ENCODE data around the gene PTPRZ1.

Gene PTPRZ1

GRCh38 chr7:121960678-121961077 lies 87.7 kb downstream of the PTPRZ1 start:
- no peak for DNase-seq

GRCh38 chr7:121961089-121961867 lies 88.3 kb downstream of the PTPRZ1 start:
- DNase-seq, result no peak

DNA sequence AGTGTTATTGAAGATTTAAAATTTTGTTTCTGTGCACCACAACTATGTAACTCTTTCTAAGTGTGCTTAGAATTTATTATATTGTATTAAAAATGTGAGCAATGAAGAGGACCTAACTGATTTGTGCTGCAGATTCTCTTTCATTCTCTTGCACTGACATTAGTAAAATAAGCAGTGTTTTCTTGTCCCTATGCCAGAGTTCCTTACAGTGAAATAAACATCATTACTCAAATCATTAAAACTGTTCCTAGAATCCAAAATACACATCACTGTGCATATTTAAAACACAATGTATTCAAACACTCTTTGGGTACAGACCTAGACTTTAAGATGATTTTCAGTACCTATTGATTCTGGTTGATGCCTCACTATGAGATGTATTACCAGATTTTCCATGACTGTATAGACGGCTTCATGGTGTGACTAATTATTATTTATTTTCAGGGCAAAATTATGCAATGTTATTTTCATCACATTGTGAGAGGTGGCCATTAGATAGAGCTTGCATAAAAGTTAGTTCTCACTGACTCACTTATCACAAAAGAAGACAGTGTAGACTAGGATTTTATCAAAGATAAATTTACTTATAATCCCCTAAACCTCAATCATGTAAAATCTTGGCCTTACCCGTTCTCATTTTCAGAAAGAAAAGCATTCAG lies 93.4 kb downstream of the PTPRZ1 start:
- no peak for DNase-seq

DNA sequence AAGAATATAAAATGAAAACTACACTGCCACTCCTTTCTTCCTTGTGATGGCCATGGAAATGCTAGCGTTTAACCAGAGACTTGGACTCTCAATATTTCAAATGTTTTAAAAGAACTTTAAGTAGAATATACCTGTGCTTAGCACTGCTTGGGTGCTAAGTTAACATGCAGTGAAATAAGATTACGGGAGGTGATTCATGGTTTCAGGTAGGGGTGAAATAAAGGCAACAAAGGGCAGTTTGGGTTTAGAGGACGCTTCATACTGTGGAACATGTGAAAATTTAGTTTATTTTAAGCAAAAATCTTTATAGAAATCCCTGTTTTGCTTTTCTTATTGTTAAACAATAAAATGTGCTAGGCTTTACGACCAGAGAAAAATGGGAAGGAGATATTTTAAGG lies 94.0 kb downstream of the PTPRZ1 start:
- DNase-seq, result no peak

GRCh38 chr7:121985476-121986030 lies 112.6 kb downstream of the PTPRZ1 start:
- DNase-seq, result no peak

- DNase-seq, result no peak
Measured at GRCh38 chr7:121992068-121992467, 119.1 kb downstream of the PTPRZ1 start.

GRCh38 chr7:121994625-121995410 lies 121.9 kb downstream of the PTPRZ1 start:
- no peak for DNase-seq

- no peak for DNase-seq
Measured at GRCh38 chr7:122006687-122007086, 133.7 kb downstream of the PTPRZ1 start.

DNA sequence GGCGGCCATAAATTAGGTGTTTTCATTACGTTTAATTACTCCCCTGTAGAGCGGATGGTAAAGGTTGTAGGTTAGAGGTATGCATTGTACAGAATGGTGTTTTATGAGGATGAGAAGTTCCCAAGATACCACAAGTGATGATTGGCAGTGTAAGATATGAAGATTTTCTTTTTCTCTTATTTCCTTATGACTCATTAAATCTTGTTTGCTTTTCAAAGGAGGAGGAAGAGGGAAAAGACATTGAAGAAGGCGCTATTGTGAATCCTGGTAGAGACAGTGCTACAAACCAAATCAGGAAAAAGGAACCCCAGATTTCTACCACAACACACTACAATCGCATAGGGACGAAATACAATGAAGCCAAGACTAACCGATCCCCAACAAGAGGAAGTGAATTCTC lies 137.2 kb downstream of the PTPRZ1 start:
- no peak for DNase-seq

- DNase-seq, result no peak
Measured at GRCh38 chr7:122013065-122013464, 140.1 kb downstream of the PTPRZ1 start.

DNA sequence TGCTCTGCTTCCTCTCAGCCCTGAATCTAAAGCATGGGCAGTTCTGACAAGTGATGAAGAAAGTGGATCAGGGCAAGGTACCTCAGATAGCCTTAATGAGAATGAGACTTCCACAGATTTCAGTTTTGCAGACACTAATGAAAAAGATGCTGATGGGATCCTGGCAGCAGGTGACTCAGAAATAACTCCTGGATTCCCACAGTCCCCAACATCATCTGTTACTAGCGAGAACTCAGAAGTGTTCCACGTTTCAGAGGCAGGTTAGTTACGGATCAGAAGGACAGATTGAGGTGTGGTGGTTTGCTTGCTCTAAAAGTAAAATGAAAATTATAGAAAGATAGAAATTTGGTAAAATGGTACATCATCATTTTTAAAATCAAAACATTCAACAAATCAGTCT lies 140.7 kb downstream of the PTPRZ1 start:
- DNase-seq, result no peak

GRCh38 chr7:122014697-122015096 lies 141.7 kb downstream of the PTPRZ1 start:
- no peak for DNase-seq

- DNase-seq, result no peak
Measured at GRCh38 chr7:122018032-122018431, 145.1 kb downstream of the PTPRZ1 start.

DNA sequence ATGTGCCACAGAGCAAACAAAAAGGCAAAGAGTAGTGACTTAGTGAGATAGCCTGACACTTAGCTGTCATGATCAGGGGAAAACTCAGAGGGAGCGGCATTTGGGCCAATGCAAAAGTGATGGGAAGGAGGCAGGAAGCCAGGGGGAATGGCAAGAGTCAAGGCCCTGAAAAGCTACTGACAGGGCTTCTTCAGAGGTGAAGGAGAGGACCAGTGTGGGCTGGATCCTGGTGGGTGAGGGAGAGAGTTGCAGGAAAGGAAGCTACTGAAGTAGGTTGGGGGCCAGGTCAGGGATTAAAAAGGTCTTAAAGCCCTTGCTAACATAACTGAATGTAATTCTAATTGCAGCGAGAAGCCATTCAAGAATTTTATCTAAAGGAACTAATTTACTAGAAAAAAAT lies 154.1 kb downstream of the PTPRZ1 start:
- no peak for DNase-seq

DNA sequence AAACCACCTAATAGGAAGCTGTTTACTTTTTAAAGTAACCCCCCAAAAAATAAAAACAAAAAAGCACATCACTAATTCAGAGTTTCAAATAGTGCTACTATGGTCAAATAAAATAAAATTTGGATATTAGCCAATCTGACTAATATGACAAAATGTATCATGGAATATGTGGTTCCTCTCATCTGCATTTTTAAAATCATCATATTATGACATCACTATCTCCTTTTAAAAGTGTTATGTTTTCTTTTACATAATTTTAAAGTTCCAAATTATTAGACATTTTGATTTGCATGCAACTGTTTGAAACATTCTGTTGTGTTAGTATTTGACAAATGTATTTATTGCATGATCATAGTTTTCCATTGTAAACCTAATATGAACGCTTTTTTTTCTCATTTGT lies 160.7 kb downstream of the PTPRZ1 start:
- no peak for DNase-seq

GRCh38 chr7:122035876-122036275 lies 162.9 kb downstream of the PTPRZ1 start:
- DNase-seq, result no peak

DNA sequence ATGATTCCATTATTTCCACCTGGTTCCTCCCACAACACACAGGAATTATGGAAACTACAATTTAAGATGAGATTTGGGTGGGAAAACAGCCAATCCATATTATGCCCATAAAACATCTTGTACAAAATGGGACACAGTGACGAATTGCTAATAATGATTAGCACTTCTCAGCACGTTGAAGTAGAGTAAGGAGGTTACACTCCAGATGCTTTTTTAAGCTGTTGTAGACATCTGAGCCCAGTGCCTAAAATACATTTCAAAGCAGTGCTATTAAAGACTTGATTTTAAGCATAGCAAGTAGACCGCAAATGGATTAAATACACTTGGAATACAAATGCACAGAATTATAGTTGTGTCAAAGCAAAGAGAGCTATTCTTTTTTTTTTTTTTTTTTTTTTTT lies 165.2 kb downstream of the PTPRZ1 start:
- DNase-seq, result no peak

DNA sequence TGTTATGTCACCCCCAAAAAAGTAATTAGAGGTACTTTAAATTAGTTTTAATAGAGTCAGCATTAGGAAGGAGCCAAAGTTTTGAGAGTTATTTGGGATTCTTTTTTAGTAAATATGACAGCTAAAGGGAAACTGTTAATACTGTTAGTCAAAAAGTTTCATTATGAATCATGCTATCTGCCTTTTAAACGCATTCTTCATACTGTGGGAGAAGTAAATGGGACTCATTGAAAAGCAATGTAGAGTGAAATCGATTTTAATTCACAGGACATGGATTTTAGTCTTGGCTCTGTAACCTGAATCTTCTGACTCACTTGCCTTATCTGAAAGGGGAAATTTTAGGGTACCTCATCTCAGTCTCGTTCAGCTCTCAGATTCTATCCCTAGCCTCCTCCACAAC lies 165.9 kb downstream of the PTPRZ1 start:
- DNase-seq, result no peak

DNA sequence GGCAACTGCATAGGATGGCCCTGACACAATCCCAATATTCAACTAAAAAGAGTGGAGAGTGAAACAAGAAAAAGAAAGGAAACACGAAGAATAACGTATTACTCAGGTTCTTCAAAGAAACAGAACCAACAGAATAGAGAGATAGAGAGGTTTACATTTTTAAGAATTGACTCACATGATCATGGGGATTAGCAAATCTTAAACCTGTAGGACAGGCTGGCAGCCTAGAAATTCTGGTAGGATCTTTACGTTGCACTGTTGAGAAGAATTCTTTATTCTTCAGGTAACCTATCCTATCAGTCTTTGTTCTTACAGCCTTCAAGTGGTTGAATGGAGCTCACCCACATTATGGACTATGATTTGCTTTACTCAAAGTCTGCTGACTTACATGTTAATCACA lies 167.2 kb downstream of the PTPRZ1 start:
- DNase-seq, result no peak

- DNase-seq, result no peak
Measured at GRCh38 chr7:122046402-122046801, 173.4 kb downstream of the PTPRZ1 start.

GRCh38 chr7:122054393-122054792 lies 181.4 kb downstream of the PTPRZ1 start:
- no peak for DNase-seq

- no peak for DNase-seq
Measured at GRCh38 chr7:122055073-122055472, 182.1 kb downstream of the PTPRZ1 start.

GRCh38 chr7:122056977-122057376 lies 184.0 kb downstream of the PTPRZ1 start:
- DNase-seq, result no peak

GRCh38 chr7:122059542-122059941 lies 186.6 kb downstream of the PTPRZ1 start:
- DNase-seq, result no peak
